Measurements from ENCODE around the gene BPNT1. TPM values are rescaled to one million over a fixed set of nuclear protein-coding genes. Genes with fewer than 3 reads are reported as not detected.

BPNT1 gene
- total and polyA plus RNA-seq, 2 donors (not counting 1 experiment from before 2014, with no cell fraction given): 18.3 to 24.4 TPM

GRCh38 chr1:220119043-220119512, 29.5 kb upstream of the BPNT1 start:
- Histone ChIP-seq H3K4me2 (replicated peaks; ENCODE audit: low read depth, low read length, poor library complexity, severe bottlenecking) (no peak overlapping the region), H3K9ac (ENCODE audit: low read length) (no peak overlapping the region), H4K20me1 (ENCODE audit: control insufficient read depth, insufficient read depth, low read length, poor library complexity, severe bottlenecking) (no peaks in the 10 kb centered on the region), H3K79me2 (ENCODE audit: control insufficient read depth, insufficient read depth, low read length) (no peaks in the 10 kb centered on the region), H3K4me3 (ENCODE audit: control extremely low read depth in 1 of 5, extremely low read depth in 1 of 5, insufficient read depth in 1 of 5, low read depth in 2 of 5, low read length in 4 of 5) (no peak overlapping the region), H2AFZ (ENCODE audit: insufficient read depth, low read depth, low read length, poor library complexity, severe bottlenecking) (no peak overlapping the region), H3K27ac (ENCODE audit: low read length in 2 of 2) (no peak overlapping the region), H3K27me3 (replicated peaks in 1 of 4; ENCODE audit: control extremely low read depth in 1 of 4, control insufficient read depth in 3 of 4, insufficient read depth in 4 of 4, low read length in 3 of 4) (no peaks in the 10 kb centered on the region), H3K9me3 (ENCODE audit: control extremely low read depth in 1 of 3, control insufficient read depth in 2 of 3, insufficient read depth in 1 of 3, low read length in 2 of 3) (no peaks in the 10 kb centered on the region), H3K4me1 (ENCODE audit: control insufficient read depth in 2 of 2, insufficient read depth in 2 of 2, low read length in 2 of 2) (no peaks in the 10 kb centered on the region), H3K36me3 (replicated peaks in 1 of 2; ENCODE audit: control extremely low read depth in 1 of 2, control insufficient read depth in 1 of 2, extremely low read depth in 1 of 2, insufficient read depth in 2 of 2, low read length in 1 of 2) (peaks cover 6 to 40% of the 10 kb centered on the region in 2 experiments)
- ChIA-PET CTCF (interaction anchor here (1.0 kb wide), 1 partner anchor 8 kb away, joined by 3 read pairs; no protein-coding TSS in a partner anchor), POLR2A (no interaction called here)
- DNase-seq: no peak
- no peak overlapping the region for H3K27ac Mint-ChIP-seq
- no peaks in the 10 kb centered on the region for H3K27me3 Mint-ChIP-seq
- no peaks in the 10 kb centered on the region for H3K9me3 Mint-ChIP-seq (ENCODE audit: insufficient read depth)
- peaks cover under 1% of the 10 kb centered on the region for H3K4me1 Mint-ChIP-seq
- ATAC-seq (ENCODE audit: low read depth): no peak
- intact Hi-C loops (cut with micrococcal nuclease): loop anchor here (10.0 kb wide), 1 partner anchor 656 kb away; no protein-coding TSS in a partner anchor
- WGBS (ENCODE audit: insufficient coverage): 100% methylated on average over 3 of the region's 6 CpGs
- H3K4me3 Mint-ChIP-seq: no peak overlapping the region
- no peak for TF ChIP-seq EZH2 (IDR thresholded peaks at IDR 0.05; ENCODE audit: borderline replicate concordance, insufficient read depth, low read depth, low read length, poor library complexity, severe bottlenecking)
- no peak for TF ChIP-seq CTCF (IDR thresholded peaks at IDR 0.05)

GRCh38 chr1:220113136-220113695, 23.6 kb upstream of the BPNT1 start:
- H3K4me3 Mint-ChIP-seq: peak overlapping the region; percentile 3

More at GRCh38 chr1:220113136-220113695, 23.6 kb upstream of the BPNT1 start:
- intact Hi-C loops (cut with micrococcal nuclease): loop anchor here (10.0 kb wide), 1 partner anchor 662 kb away; no protein-coding TSS in a partner anchor
- H3K4me2 ChIP-seq (replicated peaks; ENCODE audit: low read depth, low read length, poor library complexity, severe bottlenecking): peak overlapping the region; percentile 19
- H3K79me2 ChIP-seq (ENCODE audit: control insufficient read depth, insufficient read depth, low read length): peaks cover 3% of the 10 kb centered on the region
- ATAC-seq (ENCODE audit: low read depth) (peak; percentile 43), DNase-seq (peak; percentile 58)
- H3K4me1 ChIP-seq (ENCODE audit: control insufficient read depth in 2 of 2, insufficient read depth in 2 of 2, low read length in 2 of 2): no peaks in the 10 kb centered on the region
- no peak overlapping the region for H3K4me3 ChIP-seq (ENCODE audit: control extremely low read depth in 1 of 5, extremely low read depth in 1 of 5, insufficient read depth in 1 of 5, low read depth in 2 of 5, low read length in 4 of 5)
- no peaks in the 10 kb centered on the region for H4K20me1 ChIP-seq (ENCODE audit: control insufficient read depth, insufficient read depth, low read length, poor library complexity, severe bottlenecking)
- Mint-ChIP-seq H3K27me3 (no peaks in the 10 kb centered on the region), H3K27ac (no peak overlapping the region), H3K4me1 (peaks cover 6% of the 10 kb centered on the region), H3K9me3 (ENCODE audit: insufficient read depth) (no peaks in the 10 kb centered on the region)
- POLR2A ChIA-PET: no interaction called here
- CTCF ChIA-PET: interaction anchor here (0.6 to 2.2 kb wide), 14 partner anchors 8 to 664 kb away, joined by 3 to 8 read pairs (median 3); partner anchors contain the start of genes BPNT1 and IARS2
- H3K27ac ChIP-seq (ENCODE audit: low read length in 2 of 2): no peak overlapping the region
- TF ChIP-seq CTCF (IDR thresholded peaks at IDR 0.05): peak; percentile 79
- TF ChIP-seq EZH2 (IDR thresholded peaks at IDR 0.05; ENCODE audit: borderline replicate concordance, insufficient read depth, low read depth, low read length, poor library complexity, severe bottlenecking): no peak
- no peak overlapping the region for H3K9ac ChIP-seq (ENCODE audit: low read length)
- peak overlapping the region; percentile 27 for H2AFZ ChIP-seq (ENCODE audit: insufficient read depth, low read depth, low read length, poor library complexity, severe bottlenecking)
- WGBS (ENCODE audit: insufficient coverage): no CpG with 5 or more reads among the region's 5 CpGs
- no peaks in the 10 kb centered on the region for H3K27me3 ChIP-seq (replicated peaks in 1 of 4; ENCODE audit: control extremely low read depth in 1 of 4, control insufficient read depth in 3 of 4, insufficient read depth in 4 of 4, low read length in 3 of 4)
- H3K36me3 ChIP-seq (replicated peaks in 1 of 2; ENCODE audit: control extremely low read depth in 1 of 2, control insufficient read depth in 1 of 2, extremely low read depth in 1 of 2, insufficient read depth in 2 of 2, low read length in 1 of 2): peaks cover 8 to 60% of the 10 kb centered on the region in 2 experiments
- H3K9me3 ChIP-seq (ENCODE audit: control extremely low read depth in 1 of 3, control insufficient read depth in 2 of 3, insufficient read depth in 1 of 3, low read length in 2 of 3): no peaks in the 10 kb centered on the region
